Measurements from ENCODE around the gene PRELP.

The PRELP gene

DNA sequence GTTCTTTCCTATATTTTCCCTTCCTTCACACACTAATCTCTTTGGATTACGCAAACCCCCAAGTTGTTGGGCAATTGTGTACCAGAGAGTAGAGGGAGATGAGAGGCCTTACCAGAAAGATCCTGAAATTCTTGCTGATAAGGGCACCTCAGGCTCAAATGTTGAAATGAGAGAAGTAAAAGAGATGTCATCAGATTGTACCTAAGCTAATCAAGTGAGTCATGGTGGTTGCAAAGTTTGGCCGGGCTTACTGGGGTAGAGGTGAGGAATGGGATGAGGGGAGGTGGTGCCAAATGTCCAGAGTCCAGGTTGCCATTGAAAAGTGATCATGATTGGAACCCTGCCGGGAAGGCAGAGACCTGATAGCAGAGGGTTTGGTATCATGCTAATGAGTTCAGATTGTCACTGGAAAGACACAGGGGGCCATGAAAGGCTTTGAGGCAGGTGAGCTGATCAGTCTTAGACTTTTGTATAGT is 61.4 kb downstream of the PRELP start (continued):
- TF ChIP-seq ZNF701 (tag by site-specific recombination; IDR thresholded peaks at IDR 0.05), result no peak
- TF ChIP-seq ZNF600 (tag by site-specific recombination; IDR thresholded peaks at IDR 0.05), result no peak
- no peak for TF ChIP-seq ZNF133 (tag by site-specific recombination; IDR thresholded peaks at IDR 0.05)
- TF ChIP-seq KLF1 (tag by site-specific recombination; IDR thresholded peaks at IDR 0.05), result no peak
- TF ChIP-seq ZNF660 (tag by site-specific recombination; IDR thresholded peaks at IDR 0.05), result peak; percentile 55; the same call in 1 of the 2 replicates
- TF ChIP-seq ZNF416 (tag by site-specific recombination; IDR thresholded peaks at IDR 0.05), result no peak
- TF ChIP-seq, protein P1, sequence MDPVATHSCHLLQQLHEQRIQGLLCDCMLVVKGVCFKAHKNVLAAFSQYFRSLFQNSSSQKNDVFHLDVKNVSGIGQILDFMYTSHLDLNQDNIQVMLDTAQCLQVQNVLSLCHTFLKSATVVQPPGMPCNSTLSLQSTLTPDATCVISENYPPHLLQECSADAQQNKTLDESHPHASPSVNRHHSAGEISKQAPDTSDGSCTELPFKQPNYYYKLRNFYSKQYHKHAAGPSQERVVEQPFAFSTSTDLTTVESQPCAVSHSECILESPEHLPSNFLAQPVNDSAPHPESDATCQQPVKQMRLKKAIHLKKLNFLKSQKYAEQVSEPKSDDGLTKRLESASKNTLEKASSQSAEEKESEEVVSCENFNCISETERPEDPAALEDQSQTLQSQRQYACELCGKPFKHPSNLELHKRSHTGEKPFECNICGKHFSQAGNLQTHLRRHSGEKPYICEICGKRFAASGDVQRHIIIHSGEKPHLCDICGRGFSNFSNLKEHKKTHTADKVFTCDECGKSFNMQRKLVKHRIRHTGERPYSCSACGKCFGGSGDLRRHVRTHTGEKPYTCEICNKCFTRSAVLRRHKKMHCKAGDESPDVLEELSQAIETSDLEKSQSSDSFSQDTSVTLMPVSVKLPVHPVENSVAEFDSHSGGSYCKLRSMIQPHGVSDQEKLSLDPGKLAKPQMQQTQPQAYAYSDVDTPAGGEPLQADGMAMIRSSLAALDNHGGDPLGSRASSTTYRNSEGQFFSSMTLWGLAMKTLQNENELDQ (tag by site-specific recombination; IDR thresholded peaks at IDR 0.05; ENCODE audit: low read depth), result no peak
- TF ChIP-seq ZNF510 (tag by site-specific recombination; IDR thresholded peaks at IDR 0.05; ENCODE audit: insufficient replicate concordance), result no peak
- TF ChIP-seq, protein P2, sequence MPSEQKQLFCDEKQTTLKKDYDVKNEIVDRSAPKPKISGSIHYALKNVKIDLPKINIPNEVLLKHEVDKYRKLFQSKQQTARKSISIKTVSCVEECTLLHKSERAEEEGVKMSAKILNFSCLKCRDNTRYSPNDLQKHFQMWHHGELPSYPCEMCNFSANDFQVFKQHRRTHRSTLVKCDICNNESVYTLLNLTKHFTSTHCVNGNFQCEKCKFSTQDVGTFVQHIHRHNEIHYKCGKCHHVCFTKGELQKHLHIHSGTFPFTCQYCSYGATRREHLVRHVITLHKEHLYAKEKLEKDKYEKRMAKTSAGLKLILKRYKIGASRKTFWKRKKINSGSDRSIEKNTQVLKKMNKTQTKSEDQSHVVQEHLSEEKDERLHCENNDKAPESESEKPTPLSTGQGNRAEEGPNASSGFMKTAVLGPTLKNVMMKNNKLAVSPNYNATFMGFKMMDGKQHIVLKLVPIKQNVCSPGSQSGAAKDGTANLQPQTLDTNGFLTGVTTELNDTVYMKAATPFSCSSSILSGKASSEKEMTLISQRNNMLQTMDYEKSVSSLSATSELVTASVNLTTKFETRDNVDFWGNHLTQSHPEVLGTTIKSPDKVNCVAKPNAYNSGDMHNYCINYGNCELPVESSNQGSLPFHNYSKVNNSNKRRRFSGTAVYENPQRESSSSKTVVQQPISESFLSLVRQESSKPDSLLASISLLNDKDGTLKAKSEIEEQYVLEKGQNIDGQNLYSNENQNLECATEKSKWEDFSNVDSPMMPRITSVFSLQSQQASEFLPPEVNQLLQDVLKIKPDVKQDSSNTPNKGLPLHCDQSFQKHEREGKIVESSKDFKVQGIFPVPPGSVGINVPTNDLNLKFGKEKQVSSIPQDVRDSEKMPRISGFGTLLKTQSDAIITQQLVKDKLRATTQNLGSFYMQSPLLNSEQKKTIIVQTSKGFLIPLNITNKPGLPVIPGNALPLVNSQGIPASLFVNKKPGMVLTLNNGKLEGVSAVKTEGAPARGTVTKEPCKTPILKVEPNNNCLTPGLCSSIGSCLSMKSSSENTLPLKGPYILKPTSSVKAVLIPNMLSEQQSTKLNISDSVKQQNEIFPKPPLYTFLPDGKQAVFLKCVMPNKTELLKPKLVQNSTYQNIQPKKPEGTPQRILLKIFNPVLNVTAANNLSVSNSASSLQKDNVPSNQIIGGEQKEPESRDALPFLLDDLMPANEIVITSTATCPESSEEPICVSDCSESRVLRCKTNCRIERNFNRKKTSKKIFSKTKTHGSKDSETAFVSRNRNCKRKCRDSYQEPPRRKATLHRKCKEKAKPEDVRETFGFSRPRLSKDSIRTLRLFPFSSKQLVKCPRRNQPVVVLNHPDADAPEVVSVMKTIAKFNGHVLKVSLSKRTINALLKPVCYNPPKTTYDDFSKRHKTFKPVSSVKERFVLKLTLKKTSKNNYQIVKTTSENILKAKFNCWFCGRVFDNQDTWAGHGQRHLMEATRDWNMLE (tag by site-specific recombination; conservative IDR thresholded peaks at IDR 0.05; ENCODE audit: low read depth), result 0 out of 2 replicates have a peak, but pooled peaks have one; percentile 33
- TF ChIP-seq, protein P3, sequence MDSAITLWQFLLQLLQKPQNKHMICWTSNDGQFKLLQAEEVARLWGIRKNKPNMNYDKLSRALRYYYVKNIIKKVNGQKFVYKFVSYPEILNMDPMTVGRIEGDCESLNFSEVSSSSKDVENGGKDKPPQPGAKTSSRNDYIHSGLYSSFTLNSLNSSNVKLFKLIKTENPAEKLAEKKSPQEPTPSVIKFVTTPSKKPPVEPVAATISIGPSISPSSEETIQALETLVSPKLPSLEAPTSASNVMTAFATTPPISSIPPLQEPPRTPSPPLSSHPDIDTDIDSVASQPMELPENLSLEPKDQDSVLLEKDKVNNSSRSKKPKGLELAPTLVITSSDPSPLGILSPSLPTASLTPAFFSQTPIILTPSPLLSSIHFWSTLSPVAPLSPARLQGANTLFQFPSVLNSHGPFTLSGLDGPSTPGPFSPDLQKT (IDR thresholded peaks at IDR 0.05; ENCODE audit: borderline replicate concordance, low read depth, low read length), result no peak
- TF ChIP-seq ZNF10 (tag by site-specific recombination; IDR thresholded peaks at IDR 0.05), result no peak
- TF ChIP-seq, protein P4, sequence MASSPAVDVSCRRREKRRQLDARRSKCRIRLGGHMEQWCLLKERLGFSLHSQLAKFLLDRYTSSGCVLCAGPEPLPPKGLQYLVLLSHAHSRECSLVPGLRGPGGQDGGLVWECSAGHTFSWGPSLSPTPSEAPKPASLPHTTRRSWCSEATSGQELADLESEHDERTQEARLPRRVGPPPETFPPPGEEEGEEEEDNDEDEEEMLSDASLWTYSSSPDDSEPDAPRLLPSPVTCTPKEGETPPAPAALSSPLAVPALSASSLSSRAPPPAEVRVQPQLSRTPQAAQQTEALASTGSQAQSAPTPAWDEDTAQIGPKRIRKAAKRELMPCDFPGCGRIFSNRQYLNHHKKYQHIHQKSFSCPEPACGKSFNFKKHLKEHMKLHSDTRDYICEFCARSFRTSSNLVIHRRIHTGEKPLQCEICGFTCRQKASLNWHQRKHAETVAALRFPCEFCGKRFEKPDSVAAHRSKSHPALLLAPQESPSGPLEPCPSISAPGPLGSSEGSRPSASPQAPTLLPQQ (tag by site-specific recombination; IDR thresholded peaks at IDR 0.05), result peak; percentile 59
- no peak for TF ChIP-seq ZNF544 (tag by site-specific recombination; IDR thresholded peaks at IDR 0.05)
- no peak for TF ChIP-seq ZSCAN16 (tag by site-specific recombination; IDR thresholded peaks at IDR 0.05)
- TF ChIP-seq, protein P5, sequence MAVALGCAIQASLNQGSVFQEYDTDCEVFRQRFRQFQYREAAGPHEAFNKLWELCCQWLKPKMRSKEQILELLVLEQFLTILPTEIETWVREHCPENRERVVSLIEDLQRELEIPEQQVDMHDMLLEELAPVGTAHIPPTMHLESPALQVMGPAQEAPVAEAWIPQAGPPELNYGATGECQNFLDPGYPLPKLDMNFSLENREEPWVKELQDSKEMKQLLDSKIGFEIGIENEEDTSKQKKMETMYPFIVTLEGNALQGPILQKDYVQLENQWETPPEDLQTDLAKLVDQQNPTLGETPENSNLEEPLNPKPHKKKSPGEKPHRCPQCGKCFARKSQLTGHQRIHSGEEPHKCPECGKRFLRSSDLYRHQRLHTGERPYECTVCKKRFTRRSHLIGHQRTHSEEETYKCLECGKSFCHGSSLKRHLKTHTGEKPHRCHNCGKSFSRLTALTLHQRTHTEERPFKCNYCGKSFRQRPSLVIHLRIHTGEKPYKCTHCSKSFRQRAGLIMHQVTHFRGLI (tag by site-specific recombination; IDR thresholded peaks at IDR 0.05), result no peak
- TF ChIP-seq ZNF624 (tag by site-specific recombination; IDR thresholded peaks at IDR 0.05), result no peak
- TF ChIP-seq, protein P6, sequence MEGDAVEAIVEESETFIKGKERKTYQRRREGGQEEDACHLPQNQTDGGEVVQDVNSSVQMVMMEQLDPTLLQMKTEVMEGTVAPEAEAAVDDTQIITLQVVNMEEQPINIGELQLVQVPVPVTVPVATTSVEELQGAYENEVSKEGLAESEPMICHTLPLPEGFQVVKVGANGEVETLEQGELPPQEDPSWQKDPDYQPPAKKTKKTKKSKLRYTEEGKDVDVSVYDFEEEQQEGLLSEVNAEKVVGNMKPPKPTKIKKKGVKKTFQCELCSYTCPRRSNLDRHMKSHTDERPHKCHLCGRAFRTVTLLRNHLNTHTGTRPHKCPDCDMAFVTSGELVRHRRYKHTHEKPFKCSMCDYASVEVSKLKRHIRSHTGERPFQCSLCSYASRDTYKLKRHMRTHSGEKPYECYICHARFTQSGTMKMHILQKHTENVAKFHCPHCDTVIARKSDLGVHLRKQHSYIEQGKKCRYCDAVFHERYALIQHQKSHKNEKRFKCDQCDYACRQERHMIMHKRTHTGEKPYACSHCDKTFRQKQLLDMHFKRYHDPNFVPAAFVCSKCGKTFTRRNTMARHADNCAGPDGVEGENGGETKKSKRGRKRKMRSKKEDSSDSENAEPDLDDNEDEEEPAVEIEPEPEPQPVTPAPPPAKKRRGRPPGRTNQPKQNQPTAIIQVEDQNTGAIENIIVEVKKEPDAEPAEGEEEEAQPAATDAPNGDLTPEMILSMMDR (tag by site-specific recombination; IDR thresholded peaks at IDR 0.05), result no peak
- TF ChIP-seq ZNF571 (tag by site-specific recombination; IDR thresholded peaks at IDR 0.05), result no peak
